IgD-negative memory B cell (primary cell): ENCODE results near the gene ANKRD34A. TPM values are rescaled to one million over a fixed set of nuclear protein-coding genes. Genes with fewer than 3 reads are reported as not detected.

ENCODE experiments used
- H3K27ac Mint-ChIP-seq, 3 donors: one replicate each; pipeline ENCODE4 v1.8.0; 2020 to 2022; ENCODE audit warnings: mild to moderate bottlenecking in 3 of 3, mixed read lengths in 3 of 3, moderate library complexity in 1 of 3
- H3K27me3 Mint-ChIP-seq: one replicate; pipeline ENCODE4 v1.8.0; 2021; ENCODE audit warnings: mixed read lengths
- H3K36me3 Mint-ChIP-seq: one replicate; pipeline ENCODE4 v1.8.0; 2020; ENCODE audit warnings: mild to moderate bottlenecking, mixed read lengths
- H3K4me1 Mint-ChIP-seq, 3 donors: one replicate each; pipeline ENCODE4 v1.8.0; 2020 to 2022; ENCODE audit warnings: mixed read lengths in 3 of 3, mild to moderate bottlenecking in 1 of 3
- H3K4me3 Mint-ChIP-seq, 4 donors: one replicate each; pipeline ENCODE4 v1.8.0; 2020 to 2022; ENCODE audit warnings: mild to moderate bottlenecking in 4 of 4, mixed read lengths in 4 of 4, moderate library complexity in 3 of 4
- H3K9me3 Mint-ChIP-seq, 3 donors: one replicate each; pipeline ENCODE4 v1.8.0; 2020 to 2021; ENCODE audit warnings: mixed read lengths in 3 of 3, mild to moderate bottlenecking in 1 of 3
- polyA plus RNA-seq: library from polyadenylated mRNA; unstranded; fragments of 300-500 nt; fragmentation: Illumina TruSeq; gene quantifications from one replicate; pipeline ENCODE4 v1.2.3, GENCODE V29; 2021

The ANKRD34A gene
- polyA plus RNA-seq, 1 donor from 2014 or later, result 0.64 TPM

GRCh38 chr1:145994391-145995120 is 30.2 kb upstream of the ANKRD34A start:
- Mint-ChIP-seq H3K36me3 (peaks cover 27% of the 10 kb centered on the region), H3K4me3 (peak overlapping the region; percentile 82 to 98 (median 97)), H3K9me3 (peaks cover 0 to 3% (median 0%) of the 10 kb centered on the region in 3 donors), H3K27me3 (no peaks in the 10 kb centered on the region), H3K27ac (peak overlapping the region; percentile 59 to 99 (median 76)), H3K4me1 (peaks cover 28 to 42% (median 41%) of the 10 kb centered on the region in 3 donors)

GRCh38 chr1:145993618-145994390 is 29.4 kb upstream of the ANKRD34A start:
- Mint-ChIP-seq H3K4me1 (peaks cover 28 to 40% (median 38%) of the 10 kb centered on the region in 3 donors), H3K27me3 (no peaks in the 10 kb centered on the region), H3K27ac (peak overlapping the region; percentile 21 to 99 (median 76)), H3K4me3 (peak overlapping the region; percentile 82 to 98 (median 97)), H3K9me3 (peaks cover 0 to 3% (median 0%) of the 10 kb centered on the region in 3 donors), H3K36me3 (peaks cover 27% of the 10 kb centered on the region)

- Mint-ChIP-seq H3K27me3 (no peaks in the 10 kb centered on the region), H3K36me3 (peaks cover 27% of the 10 kb centered on the region), H3K9me3 (peaks cover 0 to 3% (median 0%) of the 10 kb centered on the region in 3 donors), H3K27ac (peak overlapping the region; percentile 33 to 80 (median 64)), H3K4me3 (peak overlapping the region; percentile 82 to 98 (median 97)), H3K4me1 (peaks cover 27 to 42% (median 38%) of the 10 kb centered on the region in 3 donors)
These were observed 28.7 kb upstream of the ANKRD34A start for GRCh38 chr1:145992958-145993617.

GRCh38 chr1:145992502-145992936 is 28.1 kb upstream of the ANKRD34A start:
- H3K27ac Mint-ChIP-seq, result peak overlapping the region; percentile 33 to 80 (median 64)
- H3K4me3 Mint-ChIP-seq, result peak overlapping the region; percentile 82 to 98 (median 97)
- no peaks in the 10 kb centered on the region for H3K27me3 Mint-ChIP-seq
- H3K9me3 Mint-ChIP-seq, result peaks cover 0 to 3% (median 0%) of the 10 kb centered on the region in 3 donors
- peaks cover 27 to 38% (median 37%) of the 10 kb centered on the region in 3 donors for H3K4me1 Mint-ChIP-seq
- H3K36me3 Mint-ChIP-seq, result peaks cover 27% of the 10 kb centered on the region

GRCh38 chr1:145991735-145992412 is 27.5 kb upstream of the ANKRD34A start:
- Mint-ChIP-seq H3K27ac (peak overlapping the region in 2 of 3 donors; percentile 64 to 80), H3K9me3 (peaks cover 0 to 3% (median 0%) of the 10 kb centered on the region in 3 donors), H3K27me3 (no peaks in the 10 kb centered on the region), H3K4me1 (peaks cover 26 to 38% (median 35%) of the 10 kb centered on the region in 3 donors), H3K4me3 (peak overlapping the region; percentile 82 to 98 (median 97)), H3K36me3 (peaks cover 27% of the 10 kb centered on the region)

- H3K36me3 Mint-ChIP-seq, result peaks cover 22% of the 10 kb centered on the region
These were observed 26.0 kb upstream of the ANKRD34A start for GRCh38 chr1:145990249-145990855.

GRCh38 chr1:145988773-145989172 is 24.4 kb upstream of the ANKRD34A start:
- no peaks in the 10 kb centered on the region for H3K27me3 Mint-ChIP-seq
- H3K4me3 Mint-ChIP-seq, result peak overlapping the region; percentile 1 to 57 (median 20)
- H3K9me3 Mint-ChIP-seq, result no peaks in the 10 kb centered on the region
- H3K36me3 Mint-ChIP-seq, result peaks cover 6% of the 10 kb centered on the region
- peak overlapping the region; percentile 24 to 74 (median 40) for H3K27ac Mint-ChIP-seq
- peaks cover 45 to 63% (median 53%) of the 10 kb centered on the region in 3 donors for H3K4me1 Mint-ChIP-seq

More at GRCh38 chr1:145990249-145990855, 26.0 kb upstream of the ANKRD34A start:
- Mint-ChIP-seq H3K27ac (peak overlapping the region; percentile 24 to 81 (median 64)), H3K4me3 (peak overlapping the region in 3 of 4 donors; percentile 44 to 97 (median 82)), H3K4me1 (peaks cover 35 to 49% (median 39%) of the 10 kb centered on the region in 3 donors), H3K9me3 (no peaks in the 10 kb centered on the region), H3K27me3 (no peaks in the 10 kb centered on the region)

GRCh38 chr1:145987926-145988325 is 23.6 kb upstream of the ANKRD34A start:
- Mint-ChIP-seq H3K27me3 (no peaks in the 10 kb centered on the region), H3K9me3 (no peaks in the 10 kb centered on the region), H3K4me3 (peak overlapping the region in 2 of 4 donors; percentile 1 to 56), H3K27ac (peak overlapping the region; percentile 26 to 74 (median 40)), H3K36me3 (no peaks in the 10 kb centered on the region), H3K4me1 (peaks cover 51 to 71% (median 61%) of the 10 kb centered on the region in 3 donors)

GRCh38 chr1:145986551-145986950 is 22.2 kb upstream of the ANKRD34A start:
- no peaks in the 10 kb centered on the region for H3K27me3 Mint-ChIP-seq
- H3K27ac Mint-ChIP-seq, result peak overlapping the region in 1 of 3 donors; percentile 89
- no peaks in the 10 kb centered on the region for H3K36me3 Mint-ChIP-seq
- H3K4me1 Mint-ChIP-seq, result peaks cover 50 to 71% (median 52%) of the 10 kb centered on the region in 3 donors
- no peaks in the 10 kb centered on the region for H3K9me3 Mint-ChIP-seq
- peak overlapping the region in 1 of 4 donors; percentile 82 for H3K4me3 Mint-ChIP-seq

GRCh38 chr1:145985502-145986439 is 21.4 kb upstream of the ANKRD34A start:
- no peaks in the 10 kb centered on the region for H3K27me3 Mint-ChIP-seq
- H3K9me3 Mint-ChIP-seq, result no peaks in the 10 kb centered on the region
- peak overlapping the region in 2 of 3 donors; percentile 89 to 95 for H3K27ac Mint-ChIP-seq
- H3K4me3 Mint-ChIP-seq, result peak overlapping the region; percentile 6 to 89 (median 82)
- peaks cover 42 to 66% (median 52%) of the 10 kb centered on the region in 3 donors for H3K4me1 Mint-ChIP-seq
- no peaks in the 10 kb centered on the region for H3K36me3 Mint-ChIP-seq

GRCh38 chr1:145985129-145985501 is 20.7 kb upstream of the ANKRD34A start:
- H3K36me3 Mint-ChIP-seq, result no peaks in the 10 kb centered on the region
- H3K4me1 Mint-ChIP-seq, result peaks cover 36 to 61% (median 48%) of the 10 kb centered on the region in 3 donors
- H3K27me3 Mint-ChIP-seq, result no peaks in the 10 kb centered on the region
- no peaks in the 10 kb centered on the region for H3K9me3 Mint-ChIP-seq
- peak overlapping the region; percentile 89 to 95 (median 91) for H3K27ac Mint-ChIP-seq
- peak overlapping the region; percentile 64 to 89 (median 82) for H3K4me3 Mint-ChIP-seq

GRCh38 chr1:145983960-145984830 is 19.8 kb upstream of the ANKRD34A start:
- H3K36me3 Mint-ChIP-seq, result no peaks in the 10 kb centered on the region
- no peaks in the 10 kb centered on the region for H3K9me3 Mint-ChIP-seq
- H3K4me3 Mint-ChIP-seq, result peak overlapping the region; percentile 64 to 89 (median 82)
- H3K27ac Mint-ChIP-seq, result peak overlapping the region; percentile 89 to 95 (median 91)
- peaks cover 35 to 59% (median 46%) of the 10 kb centered on the region in 3 donors for H3K4me1 Mint-ChIP-seq
- H3K27me3 Mint-ChIP-seq, result no peaks in the 10 kb centered on the region
